HG03521 (cell line): ENCODE measurements around the gene OR10H5.
"Not testable (repeated sequence)": the region's sequence is repeated elsewhere in the genome, so short reads cannot be mapped to it uniquely, and the experiment has no call there.

Source experiments
- ATAC-seq: cut with Tn5 transposase; IDR thresholded peaks from one replicate; pipeline ENCODE4 v1.9.1; 2021; ENCODE audit warnings: mild to moderate bottlenecking, moderate library complexity; ENCODE audit not compliant: unreplicated experiment

Gene OR10H5

GRCh38 chr19:15787611-15788155, at the start of gene OR10H5:
Gene OR10H5, plus strand, starts transcription at chr19:15787661. Its CDS starts 6,388 bp downstream, at chr19:15794049.
- no peak for ATAC-seq

- ATAC-seq, result no peak
These were observed 49.7 kb upstream of the OR10H5 start, which contains the start of gene OR10H3 for GRCh38 chr19:15737722-15738121. Gene OR10H3, plus strand, starts transcription at chr19:15737985. Its CDS starts 3,408 bp downstream, at chr19:15741393.

DNA sequence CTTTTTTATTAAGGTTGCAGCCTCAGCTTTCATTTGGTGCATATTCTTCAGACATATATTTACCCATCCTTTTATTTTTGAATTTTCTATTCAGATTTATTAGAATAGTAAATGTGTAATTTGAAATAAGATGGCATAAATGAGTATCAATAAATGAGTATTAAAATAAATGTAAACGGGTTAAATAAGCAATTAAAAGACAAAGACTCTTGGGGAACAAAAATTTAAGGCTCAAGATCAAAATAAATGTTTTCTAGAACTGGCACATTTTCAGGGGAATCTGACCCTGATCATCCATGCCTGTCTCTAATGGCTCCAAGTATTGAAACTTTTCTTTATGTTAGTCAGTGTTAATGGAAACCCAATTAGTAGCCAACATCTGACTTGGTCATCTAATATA, 46.7 kb upstream of the OR10H5 start:
- ATAC-seq, result no peak

DNA sequence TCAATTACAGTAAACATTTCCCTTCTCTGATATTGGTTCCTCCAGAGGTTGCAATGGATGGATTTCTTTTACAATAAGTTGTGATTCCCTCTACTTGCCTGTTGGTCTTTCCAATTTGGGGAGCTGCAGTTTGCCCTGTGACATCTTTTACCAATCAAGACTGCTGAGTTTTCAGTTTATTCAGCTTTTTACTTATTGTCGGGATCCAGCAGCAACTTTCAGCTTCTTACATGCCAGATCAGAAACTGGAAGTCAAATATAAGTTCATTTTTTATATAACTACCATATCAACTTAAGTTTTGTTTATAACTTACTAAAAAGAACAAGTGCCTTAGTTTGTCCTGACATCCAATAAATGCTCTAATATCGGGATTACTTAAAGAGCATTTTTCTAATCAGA, 39.2 kb upstream of the OR10H5 start:
- ATAC-seq, result no peak

DNA sequence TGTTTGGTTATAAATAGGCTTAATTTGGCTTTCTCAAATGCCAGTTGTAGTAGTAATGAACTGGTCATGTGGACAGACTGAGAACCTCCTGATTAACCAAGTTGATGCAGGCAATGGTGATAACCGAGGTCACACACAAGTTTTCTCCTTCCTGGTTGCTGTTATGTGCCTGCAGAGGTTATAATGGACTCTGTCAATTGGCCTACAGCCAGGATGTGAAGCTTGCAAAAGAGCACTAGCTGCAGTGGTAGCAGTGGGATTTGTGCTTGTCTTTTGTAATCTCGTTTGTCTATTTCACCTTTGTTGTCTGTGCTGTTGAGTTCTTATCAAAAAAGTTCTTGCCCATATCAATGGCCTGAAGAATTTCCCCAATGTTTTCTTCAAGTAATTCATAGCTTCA, 29.1 kb upstream of the OR10H5 start:
- ATAC-seq, result no peak

GRCh38 chr19:15759962-15760565, 27.4 kb upstream of the OR10H5 start:
- ATAC-seq, result no peak

DNA sequence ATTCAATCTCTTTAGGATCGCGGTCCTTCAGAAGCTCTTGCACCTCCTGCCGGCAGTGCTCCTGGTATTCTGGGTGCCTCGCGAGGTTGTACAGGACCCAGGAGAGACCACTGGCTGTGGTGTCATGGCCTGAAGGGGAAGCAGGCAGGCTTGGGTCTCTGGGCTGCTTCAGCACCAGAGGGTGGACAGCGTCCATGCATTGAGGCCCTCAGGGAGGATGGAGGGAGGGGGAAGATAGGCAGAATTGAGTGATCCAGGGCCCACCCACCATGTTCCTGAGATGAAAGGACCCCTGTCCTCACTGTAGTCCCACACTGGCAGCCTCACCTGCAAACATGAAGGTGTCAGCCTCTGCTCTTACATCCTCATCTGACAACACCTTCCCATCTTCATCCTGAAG, 17.9 kb upstream of the OR10H5 start:
- ATAC-seq, result no peak

GRCh38 chr19:15774159-15774558, 13.3 kb upstream of the OR10H5 start:
- not testable (repeated sequence) for ATAC-seq

DNA sequence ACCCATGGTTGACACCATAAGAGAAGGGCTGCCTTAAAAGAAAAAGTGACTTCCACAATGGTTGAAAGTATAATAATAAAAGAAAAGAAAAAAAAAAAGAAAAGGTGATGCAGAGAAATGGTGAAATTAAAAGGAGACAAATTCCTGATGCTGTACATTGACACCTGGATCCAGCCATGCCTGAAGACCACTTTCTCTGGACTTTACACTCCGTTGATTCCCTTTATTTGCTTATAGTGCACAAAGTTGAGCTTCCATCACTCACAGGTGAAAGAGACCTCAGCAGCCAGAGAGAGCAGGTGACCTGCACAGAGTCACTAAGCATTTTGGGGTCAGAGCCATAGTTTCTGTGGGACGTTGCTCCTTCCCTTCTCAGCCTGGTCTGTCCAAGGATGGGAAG, 12.2 kb upstream of the OR10H5 start:
- no peak for ATAC-seq

GRCh38 chr19:15776264-15776663, 11.2 kb upstream of the OR10H5 start:
- no peak for ATAC-seq

GRCh38 chr19:15776991-15777970, 10.2 kb upstream of the OR10H5 start:
- ATAC-seq, result no peak

DNA sequence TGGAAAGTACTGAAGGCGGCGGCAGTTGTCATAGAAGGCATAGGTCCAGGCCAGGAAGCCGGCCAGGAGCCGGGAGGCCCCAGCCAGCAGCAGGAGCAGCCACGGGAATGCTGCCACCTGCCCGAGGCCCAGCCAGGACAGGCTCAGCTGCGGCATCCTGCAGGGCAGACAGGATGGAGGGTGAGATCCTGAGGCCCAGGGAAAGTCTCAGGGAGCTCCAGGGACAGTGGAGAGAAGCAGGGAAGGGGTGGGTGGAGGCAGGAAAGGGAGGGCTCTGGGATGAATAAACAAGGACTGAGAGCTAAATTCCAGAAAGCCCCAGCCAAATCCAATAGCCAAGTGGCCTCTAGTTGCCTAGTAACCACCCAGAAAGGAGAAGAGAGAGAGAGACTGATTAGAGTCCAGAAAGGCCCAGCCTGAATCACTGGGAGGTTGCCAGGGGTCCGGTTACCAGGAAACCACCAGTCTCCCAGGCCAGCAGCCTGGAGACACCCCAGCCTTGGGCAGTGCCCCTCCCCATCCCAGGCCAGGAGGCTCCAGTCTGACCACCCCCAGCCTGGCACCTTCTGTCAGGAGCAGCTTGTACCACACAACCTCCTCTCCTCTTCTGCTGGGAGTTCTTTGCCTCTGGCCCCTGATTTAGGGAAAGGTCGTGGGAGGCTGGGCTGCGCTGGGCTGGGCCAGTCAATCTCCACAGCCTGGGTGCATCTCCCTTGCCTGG, 7.5 kb upstream of the OR10H5 start:
- ATAC-seq, result no peak

- ATAC-seq, result no peak
These were observed 6.6 kb upstream of the OR10H5 start for GRCh38 chr19:15780610-15781418.

DNA sequence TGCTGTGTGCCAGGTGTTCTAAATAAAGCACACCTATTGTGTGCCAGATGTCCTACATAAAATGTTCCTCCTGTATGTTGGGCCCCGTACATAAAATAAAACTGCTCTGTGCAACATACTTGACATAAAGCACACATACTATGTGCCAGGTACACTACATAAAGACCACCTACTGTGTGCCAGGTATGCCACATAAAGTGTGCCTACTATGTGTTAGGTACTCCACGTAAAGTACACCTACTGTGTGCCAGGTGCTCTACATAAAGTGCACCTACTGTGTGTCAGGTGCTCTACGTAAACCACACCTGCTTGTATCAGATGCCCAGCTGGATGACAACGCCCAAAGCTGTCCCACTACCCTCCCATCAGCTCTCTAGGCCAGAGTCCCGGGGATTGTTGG, 5.8 kb upstream of the OR10H5 start:
- ATAC-seq, result no peak

DNA sequence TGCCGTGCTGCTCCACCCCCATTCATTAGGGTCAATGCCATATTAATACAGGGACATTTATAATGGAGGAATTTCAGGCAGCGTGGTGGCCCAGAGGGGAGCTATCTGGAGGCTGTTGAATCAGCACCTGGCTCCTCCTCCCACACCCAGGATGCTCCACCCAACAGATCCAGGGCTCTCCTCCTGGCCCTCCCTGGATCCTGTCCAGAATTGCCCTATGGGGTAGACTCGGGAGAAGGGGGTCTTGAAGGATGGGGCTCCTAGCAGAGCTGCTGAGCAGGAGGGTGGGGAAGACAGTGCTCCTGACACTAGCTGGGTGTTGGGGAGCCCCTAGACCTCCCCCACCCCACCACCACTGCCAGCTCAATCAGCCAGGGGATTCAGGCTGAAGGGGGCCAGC, 5.2 kb upstream of the OR10H5 start:
- no peak for ATAC-seq

DNA sequence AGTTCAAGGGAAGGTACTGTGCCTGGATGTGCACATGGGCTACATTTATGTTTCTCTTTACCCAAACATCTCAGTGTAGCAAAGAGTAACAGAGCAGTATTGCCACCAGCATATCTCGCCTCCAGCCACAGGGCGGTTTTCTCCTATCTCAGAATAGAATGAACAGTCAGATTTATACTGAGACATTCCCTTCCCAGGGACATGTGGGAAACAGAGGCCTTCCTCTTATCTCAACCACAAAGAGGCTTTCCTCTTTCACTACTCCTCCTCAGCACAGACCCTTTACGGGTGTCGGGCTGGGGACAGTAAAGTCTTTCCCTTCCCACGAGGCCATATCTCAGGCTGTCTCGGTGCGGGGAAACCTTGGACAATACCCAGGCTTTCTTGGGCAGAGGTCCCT, 4.6 kb upstream of the OR10H5 start:
- not testable (repeated sequence) for ATAC-seq

GRCh38 chr19:15788594-15789270, 1.3 kb downstream of the OR10H5 start:
- ATAC-seq, result no peak

DNA sequence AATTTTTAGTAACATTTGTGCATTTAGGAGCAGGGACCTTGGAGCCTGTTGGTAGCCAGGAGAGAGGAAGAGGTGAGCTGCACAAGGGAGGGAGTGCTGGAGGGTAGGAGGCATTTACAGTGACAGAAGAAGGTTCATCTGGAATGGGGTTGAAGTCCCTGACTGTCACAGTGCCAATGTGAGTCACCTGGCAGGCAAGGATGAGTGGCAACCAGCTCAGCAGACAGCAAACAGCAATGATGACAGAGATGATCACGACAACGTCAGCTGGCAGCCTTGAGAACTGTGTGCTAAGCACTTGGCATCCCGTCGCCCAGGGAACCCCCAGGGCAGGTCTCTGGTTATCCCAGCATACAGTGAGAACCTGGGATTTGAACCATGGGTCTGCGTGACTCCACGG, 2.6 kb downstream of the OR10H5 start:
- ATAC-seq, result no peak

GRCh38 chr19:15794279-15794678, 6.8 kb downstream of the OR10H5 start:
- not testable (repeated sequence) for ATAC-seq

- no peak for ATAC-seq
These were observed 22.9 kb downstream of the OR10H5 start for GRCh38 chr19:15810335-15810734.
